ENCODE data around the gene LRRC9.
"Not testable (repeated sequence)": the region's sequence is repeated elsewhere in the genome, so short reads cannot be mapped to it uniquely, and the experiment has no call there.

The LRRC9 gene

DNA sequence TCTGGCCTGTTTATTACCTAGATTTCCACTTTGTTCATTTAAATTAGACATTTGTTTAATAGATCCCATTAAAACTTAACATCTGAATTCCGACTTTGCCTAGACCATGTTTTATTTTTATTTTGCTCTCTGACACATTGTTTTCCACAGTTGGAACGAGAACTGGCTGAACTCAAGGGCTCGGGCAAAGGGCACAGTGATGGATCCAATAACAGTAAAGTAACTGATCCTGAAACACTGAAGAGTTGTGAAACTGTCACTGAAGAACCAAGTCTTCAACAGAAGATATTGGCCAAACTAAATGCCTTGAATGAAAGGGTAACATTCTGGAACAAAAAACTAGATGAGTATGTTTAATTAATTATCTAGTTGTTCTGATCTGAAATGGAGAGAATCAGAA, 39.7 kb downstream of the LRRC9 start:
- DNase-seq = no peak

DNA sequence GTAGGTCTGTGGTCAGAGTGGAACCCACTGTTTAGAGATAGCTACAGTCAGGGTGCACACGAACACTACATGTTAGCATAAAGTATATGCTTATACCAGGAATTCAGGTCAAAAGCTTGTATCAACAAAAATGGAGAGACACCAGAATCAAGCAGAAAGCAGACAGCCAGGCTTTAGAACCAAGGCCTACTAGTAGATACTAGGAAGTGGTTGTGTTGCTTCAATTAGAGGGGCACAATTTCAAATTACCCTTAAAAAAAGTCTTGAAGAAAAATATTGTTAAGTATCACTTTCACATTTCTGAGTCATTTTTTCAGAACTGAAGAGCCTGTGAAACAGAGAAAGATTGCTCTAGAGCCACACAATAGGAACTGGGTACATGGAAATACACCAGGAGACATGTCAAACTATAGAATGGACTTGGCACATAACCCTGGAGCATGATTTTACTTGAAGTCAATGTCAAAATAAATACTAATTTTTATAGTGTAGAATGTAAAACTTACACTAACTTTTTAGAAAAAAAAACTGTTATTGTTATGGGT, 41.6 kb downstream of the LRRC9 start:
- DNase-seq = no peak

DNA sequence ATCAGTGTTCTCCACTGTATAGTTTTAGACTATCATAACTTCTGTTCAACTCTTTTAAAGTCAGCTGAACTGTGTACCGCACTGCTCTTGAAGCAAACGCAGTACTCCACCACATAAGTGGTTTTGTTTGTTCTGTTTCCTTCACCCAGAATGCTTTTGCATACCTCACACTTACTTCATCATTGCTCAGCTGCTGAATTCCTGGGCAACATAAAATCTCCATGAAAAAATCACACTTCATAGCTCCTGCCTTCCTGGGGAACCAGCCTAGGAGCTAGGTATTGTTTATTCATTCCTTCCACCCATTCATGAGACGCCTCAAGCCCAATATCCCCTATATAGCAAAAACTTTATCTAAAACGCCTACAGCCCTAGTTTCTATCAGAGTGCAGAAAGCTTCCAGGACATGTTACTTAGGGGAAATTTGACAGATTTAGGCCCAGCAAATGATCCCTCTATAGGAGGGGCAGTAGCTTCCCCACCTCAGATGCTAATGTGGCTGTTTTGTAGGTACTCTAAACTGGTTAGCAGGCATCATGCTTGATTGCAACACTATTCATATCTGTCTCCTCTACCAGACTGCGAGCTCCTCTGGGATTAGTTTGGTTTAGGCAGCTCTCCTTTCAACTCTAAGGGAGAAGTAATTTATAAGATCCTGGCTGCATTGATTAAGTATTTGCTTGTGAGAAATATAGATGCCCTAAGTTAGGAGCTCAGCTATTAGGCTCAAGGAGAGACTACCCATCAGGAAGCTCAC, 44.5 kb downstream of the LRRC9 start:
- no peak for DNase-seq

DNA sequence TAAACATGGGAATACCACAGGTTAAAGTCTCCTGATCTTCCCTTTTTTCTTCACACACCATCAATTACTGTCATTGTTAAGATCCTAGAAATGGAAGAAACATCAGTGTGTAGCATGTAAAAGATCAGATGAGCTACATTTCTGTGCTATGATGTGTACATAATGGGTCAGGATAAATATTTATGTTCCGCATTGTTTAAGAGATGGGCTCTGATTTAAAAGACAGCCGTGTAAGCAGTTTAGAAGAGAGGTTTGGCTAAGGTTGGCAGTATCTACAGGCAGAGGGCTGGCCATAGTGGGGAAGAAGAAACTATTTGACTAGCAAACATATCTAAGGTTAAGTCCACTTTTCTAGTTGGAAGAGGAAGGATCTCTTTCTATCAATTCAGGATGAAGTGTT, 49.4 kb downstream of the LRRC9 start:
- DNase-seq = no peak

DNA sequence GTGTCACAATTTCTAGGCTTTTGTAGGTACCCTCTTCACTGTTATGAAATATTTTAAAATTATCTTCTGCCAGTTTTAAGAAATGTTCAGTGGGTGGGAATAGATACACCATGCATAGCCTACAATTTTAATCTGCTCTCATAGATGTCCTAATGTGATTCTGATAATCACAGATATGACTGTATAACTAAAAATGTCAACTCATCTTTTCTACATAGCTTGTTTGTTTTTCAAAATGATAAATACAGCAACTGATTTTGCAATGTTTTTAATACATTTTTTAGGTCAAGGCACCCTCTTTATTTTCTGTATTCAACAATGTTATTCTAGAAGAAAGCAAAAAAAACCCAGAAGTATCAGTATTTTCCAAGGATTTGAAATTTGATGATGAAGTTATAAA, 61.6 kb downstream of the LRRC9 start:
- no peak for DNase-seq

DNA sequence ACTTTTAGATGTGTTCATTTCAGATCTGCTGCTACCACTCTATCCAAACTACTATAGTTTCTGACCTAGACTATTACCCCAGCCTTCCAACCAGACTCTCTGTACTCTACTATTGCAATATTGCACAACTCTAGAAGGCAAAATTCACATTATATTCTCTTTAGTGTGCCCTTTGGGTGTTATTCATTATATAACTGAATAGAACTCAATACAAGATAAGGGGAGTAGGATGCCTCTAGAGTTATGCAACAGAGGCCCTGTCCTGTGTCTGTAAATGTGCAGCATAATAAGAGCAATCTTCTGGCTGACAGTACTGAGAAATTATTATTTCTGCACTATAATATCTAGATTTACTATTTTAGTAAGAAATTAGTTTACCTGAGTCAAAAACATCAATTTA, 63.1 kb downstream of the LRRC9 start:
- no peak for DNase-seq

DNA sequence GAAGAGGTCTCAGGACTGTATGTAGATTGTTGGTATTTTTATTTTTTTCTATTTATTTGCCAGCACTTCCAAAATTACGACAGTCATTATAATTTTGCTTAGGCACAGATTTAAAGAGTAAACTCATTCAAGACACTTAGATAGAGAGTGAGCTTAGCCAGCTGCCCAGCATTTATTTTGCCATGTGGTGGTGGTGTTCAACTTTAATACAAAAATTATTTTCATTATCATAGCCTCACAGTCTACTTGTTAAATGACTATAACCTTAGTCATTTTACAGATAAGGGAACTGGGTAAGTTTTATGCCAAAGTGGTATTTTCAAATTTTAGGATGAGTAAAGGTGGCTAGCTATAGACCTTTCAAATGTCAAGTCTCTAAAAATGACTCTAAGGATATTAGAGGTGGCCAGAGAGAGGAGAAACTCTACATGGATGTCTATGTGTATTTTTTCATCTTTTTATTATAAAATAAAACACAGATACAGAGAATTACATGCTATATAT, 66.7 kb downstream of the LRRC9 start:
- DNase-seq = no peak

DNA sequence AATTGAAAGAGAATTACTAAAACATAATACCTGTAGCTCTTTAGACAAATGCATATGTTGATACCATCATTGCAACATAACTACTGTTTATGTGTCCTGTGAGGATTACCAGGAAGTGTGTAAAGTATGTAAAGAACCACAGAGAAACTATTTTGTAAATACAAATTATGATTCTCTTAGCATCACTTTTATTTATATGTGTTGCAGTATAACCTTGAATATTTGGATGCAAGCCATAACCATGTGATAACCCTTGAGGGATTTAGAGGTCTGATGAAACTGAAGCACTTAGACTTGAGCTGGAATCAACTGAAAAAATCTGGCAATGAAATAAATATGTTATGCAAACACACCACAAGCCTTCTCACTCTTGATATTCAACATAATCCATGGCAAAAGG, 77.5 kb downstream of the LRRC9 start:
- DNase-seq = no peak

DNA sequence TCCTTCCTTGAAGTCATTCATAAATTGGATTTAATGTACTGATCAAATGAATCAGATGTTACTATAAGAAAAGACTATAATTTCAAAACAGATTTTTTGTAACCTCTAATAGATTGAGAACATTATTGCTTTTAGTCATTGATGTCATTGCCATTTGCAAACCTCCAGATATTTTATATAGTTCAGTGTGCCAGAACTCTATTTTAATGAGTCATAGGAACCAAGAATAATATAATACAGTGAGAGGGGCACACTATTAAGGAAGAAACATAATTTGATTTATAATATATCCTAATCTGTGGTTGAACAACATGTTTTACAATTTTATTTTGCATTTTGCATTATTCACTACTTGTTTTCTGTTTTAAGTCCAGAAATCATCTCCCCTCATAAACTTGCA, 78.0 kb downstream of the LRRC9 start:
- DNase-seq = no peak

DNA sequence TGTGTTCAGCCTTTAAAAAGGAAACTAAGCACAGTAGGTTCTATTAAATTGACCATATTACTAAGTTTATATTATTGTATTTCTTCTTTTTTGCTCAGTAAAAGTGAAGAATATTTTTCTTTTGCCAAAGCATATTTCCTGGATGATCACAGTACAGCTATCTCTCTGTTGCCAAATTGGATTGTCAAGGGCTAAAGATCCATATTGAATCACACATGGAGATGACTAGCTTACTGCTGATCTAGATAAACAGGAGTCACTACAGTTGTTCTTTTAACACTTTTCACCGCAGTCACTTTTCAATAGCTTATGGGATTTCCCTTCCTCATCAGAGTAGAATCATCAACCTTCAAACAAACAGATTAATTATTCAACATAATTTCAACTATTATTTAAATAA, 78.6 kb downstream of the LRRC9 start:
- no peak for DNase-seq

DNA sequence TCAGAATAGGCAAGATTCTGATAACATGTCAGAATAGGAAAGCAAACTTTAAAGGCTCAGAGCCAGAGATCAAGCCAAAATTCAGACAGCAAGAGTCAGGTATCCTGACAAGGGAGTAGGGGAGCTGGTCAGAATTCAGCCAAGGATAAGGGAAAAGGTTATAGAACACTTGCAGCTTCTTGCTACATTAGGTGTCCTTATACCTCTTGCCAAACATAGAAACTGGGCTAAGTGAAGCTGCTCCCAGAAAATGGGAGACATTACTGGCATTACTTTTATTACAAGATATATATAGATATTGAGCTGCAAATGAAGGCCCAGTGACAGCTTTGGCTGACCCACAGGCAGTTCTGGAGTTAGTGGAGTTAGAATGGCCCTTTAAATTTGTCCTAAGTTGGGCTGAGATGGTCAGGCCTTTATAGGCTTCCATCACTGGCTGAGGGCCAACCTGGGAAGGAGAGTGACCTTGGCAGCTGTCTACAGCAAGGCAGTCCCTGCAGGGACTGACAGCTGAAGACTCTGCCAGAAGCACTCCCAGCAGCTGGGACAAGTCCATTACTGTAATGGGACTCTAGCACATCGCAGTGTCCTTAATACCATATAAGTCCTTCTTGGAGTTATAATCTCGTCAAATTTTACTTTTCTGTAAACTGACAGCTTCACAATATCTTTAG, 83.0 kb downstream of the LRRC9 start:
- no peak for DNase-seq

DNA sequence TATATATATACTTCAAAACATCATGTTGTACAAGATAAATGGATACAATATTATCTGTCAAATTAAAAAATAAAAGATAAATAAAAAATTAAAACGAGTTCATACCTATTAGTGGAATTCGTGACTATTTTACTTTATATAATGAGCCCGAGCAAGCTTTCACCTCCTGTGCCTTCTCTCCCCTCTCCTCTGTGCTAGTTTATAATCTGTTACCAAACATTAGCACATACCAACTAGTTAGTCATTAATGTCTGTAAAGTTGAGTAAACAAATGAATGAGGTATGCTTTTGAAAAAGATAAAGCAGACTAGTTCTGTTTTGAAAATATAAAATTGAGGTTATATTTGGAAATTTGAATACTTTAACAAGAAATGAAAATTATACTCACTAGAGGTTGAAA, 84.0 kb downstream of the LRRC9 start:
- DNase-seq = no peak

DNA sequence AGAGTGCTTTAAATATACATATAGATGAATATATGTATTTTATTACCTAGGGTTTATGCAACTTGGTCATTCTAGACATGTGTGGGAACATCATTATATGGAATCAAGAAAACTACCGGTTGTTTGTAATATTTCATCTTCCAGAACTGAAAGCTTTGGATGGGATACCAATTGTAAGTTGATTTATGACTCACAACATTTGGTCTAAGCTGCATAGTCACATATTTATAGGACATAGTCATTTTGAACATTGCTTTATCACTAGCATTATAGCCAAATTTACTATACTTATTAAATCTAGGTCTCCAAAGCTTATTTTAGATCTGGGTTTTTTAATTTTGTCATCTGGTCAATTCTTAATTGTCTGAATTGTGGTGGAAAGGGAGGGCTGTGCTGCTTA, 88.1 kb downstream of the LRRC9 start:
- DNase-seq = no peak

DNA sequence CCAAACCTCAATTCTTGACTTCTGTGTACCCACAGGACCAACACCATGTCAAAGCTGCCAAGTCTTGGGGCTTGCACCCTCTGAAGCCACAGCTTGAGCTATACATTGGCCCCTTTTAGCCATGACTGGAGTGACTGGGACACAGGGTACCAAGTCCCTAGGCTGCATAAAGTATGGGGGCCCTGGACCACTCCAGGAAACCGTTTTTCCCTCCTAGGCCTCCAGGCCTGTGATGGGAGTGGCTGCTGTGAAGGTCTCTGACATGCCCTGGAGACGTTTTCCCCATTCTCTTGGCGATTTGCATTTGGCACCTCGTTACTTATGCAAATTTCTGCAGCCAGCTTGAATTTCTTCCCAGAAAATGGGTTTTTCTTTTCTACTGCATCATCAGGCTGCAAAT, 90.3 kb downstream of the LRRC9 start:
- not testable (repeated sequence) for DNase-seq

DNA sequence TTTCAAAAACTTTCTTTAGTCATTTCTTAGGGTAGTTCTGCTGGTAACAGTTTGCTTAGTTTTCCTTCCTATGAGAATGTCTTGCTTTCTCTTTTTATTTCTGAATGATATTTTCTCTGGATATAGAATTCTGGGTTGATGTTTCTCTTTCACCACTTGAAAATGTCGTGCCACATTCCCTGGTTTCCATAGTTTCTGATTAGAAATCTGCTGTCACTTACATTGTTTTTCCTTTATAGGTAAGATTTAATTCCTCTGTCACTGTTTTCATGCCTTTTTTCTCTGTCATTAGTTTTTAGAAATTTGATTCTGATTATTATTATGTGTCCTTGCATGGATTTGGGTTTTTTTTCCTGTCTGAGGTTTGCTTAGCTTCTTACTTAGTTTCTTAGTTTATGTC, 94.5 kb downstream of the LRRC9 start:
- DNase-seq = no peak

DNA sequence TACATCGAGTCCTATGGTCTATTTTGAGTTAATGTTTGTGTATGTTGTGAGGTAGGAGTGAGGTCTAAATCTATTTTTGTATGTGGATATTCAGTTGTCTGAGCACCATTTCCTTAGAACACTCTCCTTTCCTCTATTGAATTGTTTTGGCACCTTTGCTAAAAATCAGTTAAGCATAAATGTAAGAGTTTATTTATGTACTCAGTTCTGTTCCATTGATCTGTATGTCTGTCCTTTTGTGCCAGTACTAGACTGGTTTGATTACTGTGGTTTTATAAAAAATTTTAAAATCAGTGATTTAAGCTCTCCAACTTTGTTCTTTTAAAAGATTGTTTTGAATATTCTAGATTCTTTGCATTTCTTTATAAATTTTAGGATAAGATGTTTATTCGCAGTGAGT, 101.7 kb downstream of the LRRC9 start:
- no peak for DNase-seq

DNA sequence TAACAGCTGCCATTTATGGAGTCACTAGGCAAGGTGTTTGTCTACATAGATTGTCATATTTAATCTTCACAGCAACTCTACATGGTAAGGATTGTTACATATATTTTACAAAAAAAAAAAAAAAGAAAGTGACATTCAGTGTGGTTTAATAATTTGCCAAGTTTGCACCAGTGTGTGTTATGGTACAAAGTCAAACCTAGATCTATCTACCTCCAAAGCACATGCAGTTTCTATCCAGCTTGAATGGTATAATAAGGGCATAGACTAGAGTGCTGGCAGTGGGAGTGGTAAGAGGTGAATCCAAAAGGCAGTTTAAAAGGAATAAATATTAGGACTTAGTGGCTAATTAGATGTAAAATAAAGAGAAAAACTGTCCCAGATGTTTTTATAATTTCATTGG, 105.6 kb downstream of the LRRC9 start:
- no peak for DNase-seq

DNA sequence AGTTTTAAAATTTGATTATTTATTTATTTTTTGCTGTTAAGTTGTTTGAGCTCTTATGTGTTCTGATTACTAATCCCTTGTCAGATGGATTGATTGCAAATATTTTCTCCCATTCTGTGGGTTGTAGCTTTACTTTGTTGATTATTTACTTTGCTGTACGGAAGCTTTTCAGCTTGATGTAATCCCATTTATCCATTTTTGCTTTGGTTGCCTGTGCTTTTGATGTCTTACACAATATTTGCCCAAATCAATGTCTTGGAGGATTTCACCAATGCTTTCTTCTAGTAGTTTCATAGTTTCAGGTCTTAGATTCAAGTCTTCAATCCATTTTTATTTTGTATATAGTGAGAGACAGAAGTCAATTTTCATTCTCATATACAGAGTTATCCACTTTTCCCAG, 115.2 kb downstream of the LRRC9 start:
- no peak for DNase-seq

DNA sequence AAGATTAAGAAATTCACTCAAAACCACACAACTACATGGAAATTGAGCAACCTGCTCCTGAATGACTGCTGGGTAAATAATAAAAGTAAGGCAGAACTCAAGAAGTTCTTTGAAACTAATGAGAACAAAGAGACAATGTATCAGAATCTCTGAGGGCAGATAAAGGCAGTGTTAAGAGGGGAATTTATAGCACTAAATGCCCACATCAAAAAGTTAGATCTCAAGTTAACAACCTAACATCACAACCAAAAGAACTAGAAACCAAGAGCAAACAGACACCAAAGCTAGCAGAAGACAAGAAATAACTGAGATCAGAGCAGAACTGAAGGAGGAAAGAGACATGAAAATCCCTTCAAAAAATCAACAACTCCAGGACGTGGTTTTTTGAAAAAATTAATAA, 128.0 kb downstream of the LRRC9 start:
- not testable (repeated sequence) for DNase-seq

DNA sequence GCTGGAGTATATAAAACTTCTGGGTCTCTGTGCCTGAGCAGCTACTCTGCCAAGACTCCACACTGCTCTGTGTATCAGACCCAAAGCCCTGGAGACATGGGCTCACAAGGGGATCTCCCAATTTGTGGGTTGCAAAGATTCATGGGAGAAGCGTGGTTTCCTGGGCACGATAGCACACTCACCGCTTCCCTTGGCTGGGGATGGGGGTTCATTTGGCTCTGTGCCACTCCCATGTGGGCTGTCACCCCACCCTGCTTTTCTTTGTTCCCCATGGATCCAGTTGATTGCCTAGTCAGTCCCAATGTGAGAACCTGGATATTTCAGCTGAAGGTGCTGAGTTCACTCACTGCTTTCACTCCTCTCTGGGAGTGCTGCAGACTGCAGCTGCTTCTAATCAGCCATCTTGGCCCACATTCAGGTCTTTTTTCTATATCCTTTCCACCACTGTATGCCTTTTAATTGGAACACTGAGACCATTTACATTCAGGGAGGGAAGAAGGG, 131.8 kb downstream of the LRRC9 start:
- DNase-seq = no peak

DNA sequence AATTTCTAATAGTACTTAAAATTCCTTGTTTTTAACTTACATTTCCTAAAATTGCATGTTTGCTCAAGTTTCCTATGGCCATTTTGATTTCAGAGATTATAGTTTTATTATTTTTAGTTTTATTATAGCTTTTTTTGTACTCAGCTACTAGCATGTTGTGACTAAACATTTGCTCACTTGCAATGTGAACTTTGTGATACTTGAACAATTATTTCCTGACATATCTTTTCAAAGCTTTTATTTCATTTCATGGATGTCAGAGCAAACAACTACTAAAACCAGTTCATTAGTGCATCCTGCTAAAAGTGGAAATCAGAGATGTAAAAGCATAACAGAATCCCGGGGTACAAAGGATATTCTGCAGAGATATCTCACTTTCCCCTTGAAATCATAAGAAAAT, 138.1 kb downstream of the LRRC9 start:
- DNase-seq = no peak

DNA sequence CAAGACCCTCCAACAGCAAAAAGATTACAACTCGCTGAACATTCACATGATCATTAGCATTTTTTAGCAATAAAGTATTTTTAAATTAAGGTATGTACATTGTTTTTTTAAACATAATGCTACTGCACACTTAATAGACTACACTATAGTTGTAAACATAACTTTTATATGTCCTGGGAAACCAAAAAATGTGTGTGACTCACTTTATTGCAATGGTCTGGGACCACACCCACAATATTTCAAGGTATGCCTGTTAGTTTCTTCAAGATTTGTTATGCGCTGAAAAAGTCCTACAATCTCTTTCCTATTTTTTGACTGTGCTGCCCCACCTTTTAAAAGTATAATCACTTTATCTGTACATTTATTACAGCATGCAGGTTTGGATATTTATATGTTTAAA, 141.4 kb downstream of the LRRC9 start:
- DNase-seq = no peak

DNA sequence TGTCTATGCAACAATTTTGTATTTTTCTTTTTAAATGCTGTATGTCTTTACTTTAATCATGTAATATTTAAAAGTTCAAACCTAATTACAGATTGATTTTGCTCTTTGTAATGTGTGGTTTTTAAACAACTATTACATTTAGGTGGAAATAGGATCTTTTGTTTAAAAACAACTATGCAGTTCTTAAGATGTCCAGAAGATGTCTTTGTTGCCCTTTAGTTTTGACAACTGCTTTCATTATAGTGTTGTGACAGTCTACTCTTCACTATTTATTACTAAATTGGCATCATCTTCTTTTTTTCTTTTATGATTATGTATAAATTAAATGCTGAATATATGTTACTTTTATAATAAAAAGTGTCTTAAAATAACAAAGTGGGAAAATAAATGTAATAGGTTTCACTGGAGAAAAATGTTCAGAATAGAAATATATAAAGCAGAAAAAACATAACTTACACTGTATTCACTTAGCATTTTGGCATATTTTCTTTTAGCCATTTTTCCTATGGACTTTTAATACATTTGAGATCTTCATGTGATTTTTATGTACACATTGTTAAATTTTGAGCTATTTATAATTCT, 144.6 kb downstream of the LRRC9 start:
- no peak for DNase-seq

DNA sequence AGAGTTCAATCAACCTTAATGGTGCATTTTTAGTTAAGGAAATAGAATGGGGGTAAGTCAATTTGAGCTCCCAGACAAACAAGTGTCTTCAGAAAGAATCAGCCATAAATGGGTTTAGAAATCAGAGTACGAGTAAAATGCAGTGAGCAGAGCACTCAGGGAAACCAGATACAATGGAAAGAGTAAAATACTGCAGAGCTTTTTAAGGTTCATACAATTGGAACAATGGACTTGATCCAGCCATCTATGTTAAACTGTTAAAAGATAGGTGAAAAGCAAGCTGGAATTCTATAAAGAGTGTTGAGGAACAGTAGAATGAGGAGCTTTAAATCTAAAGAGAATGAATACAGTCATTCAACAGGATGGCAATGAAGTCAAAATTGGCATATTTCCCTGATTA, 147.9 kb downstream of the LRRC9 start:
- no peak for DNase-seq
